HG02938 (cell line): ENCODE measurements around the gene IRF9.

ENCODE experiments used
- ATAC-seq: cut with Tn5 transposase; IDR thresholded peaks from one replicate; pipeline ENCODE4 v1.9.1; 2021; ENCODE audit warnings: mild to moderate bottlenecking, moderate library complexity; ENCODE audit not compliant: unreplicated experiment

IRF9 gene

GRCh38 chr14:24146978-24147760 lies 13.9 kb upstream of the IRF9 start, which contains the start of gene RNF31:
Gene RNF31 (plus strand): TSS chr14:24147498. CDS start chr14:24147699, 201 bp downstream.
- ATAC-seq = peak; percentile 85

GRCh38 chr14:24147761-24148428 lies 13.2 kb upstream of the IRF9 start:
- ATAC-seq = no peak

- ATAC-seq = no peak
Observed at GRCh38 chr14:24149302-24149969, 11.6 kb upstream of the IRF9 start.

- no peak for ATAC-seq
Observed at GRCh38 chr14:24150061-24150460, 11.0 kb upstream of the IRF9 start.

GRCh38 chr14:24150567-24150966 lies 10.5 kb upstream of the IRF9 start:
- ATAC-seq = no peak

GRCh38 chr14:24150993-24151392 lies 10.1 kb upstream of the IRF9 start:
- ATAC-seq = no peak

GRCh38 chr14:24151404-24152080 lies 9.5 kb upstream of the IRF9 start:
- no peak for ATAC-seq

GRCh38 chr14:24155100-24155499 lies 6.0 kb upstream of the IRF9 start:
- no peak for ATAC-seq

- ATAC-seq = no peak
Observed at GRCh38 chr14:24156840-24157239, 4.2 kb upstream of the IRF9 start.

GRCh38 chr14:24157331-24157730 lies 3.7 kb upstream of the IRF9 start:
- no peak for ATAC-seq

- no peak for ATAC-seq
Observed at GRCh38 chr14:24159777-24160498, 1.1 kb upstream of the IRF9 start.

GRCh38 chr14:24160499-24160849 lies 591 bp upstream of the IRF9 start:
- ATAC-seq = no peak

- no peak for ATAC-seq
Observed at GRCh38 chr14:24162093-24162492, 1.0 kb downstream of the IRF9 start.

- no peak for ATAC-seq
Observed at GRCh38 chr14:24164518-24164991, 3.5 kb downstream of the IRF9 start.

GRCh38 chr14:24165785-24166184 lies 4.7 kb downstream of the IRF9 start:
- ATAC-seq = no peak

GRCh38 chr14:24167469-24168114 lies 6.5 kb downstream of the IRF9 start:
- ATAC-seq = no peak

- peak; percentile 74 for ATAC-seq
Observed at GRCh38 chr14:24171422-24172260, 10.6 kb downstream of the IRF9 start, which contains the start of gene REC8. Gene REC8 (plus strand): TSS chr14:24172080. CDS start chr14:24172553, 473 bp downstream.

GRCh38 chr14:24172261-24172860 lies 11.3 kb downstream of the IRF9 start:
- ATAC-seq = no peak

GRCh38 chr14:24172871-24173281 lies 11.8 kb downstream of the IRF9 start:
- no peak for ATAC-seq
